ENCODE measurements around the gene SLC14A1.

SLC14A1 gene

GRCh38 chr18:45728336-45729010 is 4.5 kb downstream of the SLC14A1 start:
- no peak for TF ChIP-seq CTCF (IDR thresholded peaks at IDR 0.05; ENCODE audit: insufficient read depth, low read depth, low read length, missing control alignments)
- no peak overlapping the region for H3K4me3 ChIP-seq (ENCODE audit: low read depth, low read length)
- no peak for DNase-seq (ENCODE audit: low read depth)

- no peak overlapping the region for H3K4me3 ChIP-seq (ENCODE audit: low read depth, low read length)
- no peak for DNase-seq (ENCODE audit: low read depth)
- no peak for TF ChIP-seq CTCF (IDR thresholded peaks at IDR 0.05; ENCODE audit: insufficient read depth, low read depth, low read length, missing control alignments)
Observed at GRCh38 chr18:45730832-45731575, 7.0 kb downstream of the SLC14A1 start.

- DNase-seq (ENCODE audit: low read depth), result no peak
- no peak for TF ChIP-seq CTCF (IDR thresholded peaks at IDR 0.05; ENCODE audit: insufficient read depth, low read depth, low read length, missing control alignments)
- H3K4me3 ChIP-seq (ENCODE audit: low read depth, low read length), result no peak overlapping the region
Observed at GRCh38 chr18:45731716-45732115, 7.7 kb downstream of the SLC14A1 start.

GRCh38 chr18:45733535-45733934 is 9.6 kb downstream of the SLC14A1 start:
- H3K4me3 ChIP-seq (ENCODE audit: low read depth, low read length), result no peak overlapping the region
- no peak for DNase-seq (ENCODE audit: low read depth)
- no peak for TF ChIP-seq CTCF (IDR thresholded peaks at IDR 0.05; ENCODE audit: insufficient read depth, low read depth, low read length, missing control alignments)

GRCh38 chr18:45734505-45734904 is 10.5 kb downstream of the SLC14A1 start:
- H3K4me3 ChIP-seq (ENCODE audit: low read depth, low read length), result no peak overlapping the region
- no peak for TF ChIP-seq CTCF (IDR thresholded peaks at IDR 0.05; ENCODE audit: insufficient read depth, low read depth, low read length, missing control alignments)
- no peak for DNase-seq (ENCODE audit: low read depth)

GRCh38 chr18:45734944-45735343 is 11.0 kb downstream of the SLC14A1 start:
- no peak for TF ChIP-seq CTCF (IDR thresholded peaks at IDR 0.05; ENCODE audit: insufficient read depth, low read depth, low read length, missing control alignments)
- no peak for DNase-seq (ENCODE audit: low read depth)
- no peak overlapping the region for H3K4me3 ChIP-seq (ENCODE audit: low read depth, low read length)

Measured in GM12865 (cell line).